Fibroblast of lung (primary cell): ENCODE data around the gene CD69. TPM values are rescaled to one million over a fixed set of nuclear protein-coding genes. Genes with fewer than 3 reads are reported as not detected.
"Not testable (repeated sequence)": the region's sequence is repeated elsewhere in the genome, so short reads cannot be mapped to it uniquely, and the experiment has no call there.

Experiments used
- DNase-seq, 2 donors: peaks; one replicate each; pipeline versions ENCODE4 v3.0.0 to v3.0.0-alpha.2; 2010; ENCODE audit warnings: low read depth in 2 of 2
- H2AFZ ChIP-seq: 2 replicates; pipeline ENCODE4 v1.5.1; 2012; ENCODE audit warnings: low read length, control low read depth, inconsistent platforms
- H3K27ac ChIP-seq: 2 replicates; pipeline ENCODE4 v1.5.1; 2011; ENCODE audit warnings: low read length, control low read depth; ENCODE audit not compliant: insufficient read depth
- H3K27me3 ChIP-seq: 2 replicates; pipeline ENCODE4 v1.5.1; 2011; ENCODE audit warnings: mild to moderate bottlenecking, low read length; ENCODE audit not compliant: control insufficient read depth, insufficient read depth
- H3K36me3 ChIP-seq: 2 replicates; pipeline ENCODE4 v1.5.1; 2011; ENCODE audit warnings: low read length; ENCODE audit not compliant: control insufficient read depth, insufficient read depth
- H3K4me1 ChIP-seq: 2 replicates; pipeline ENCODE4 v1.5.1; 2011; ENCODE audit warnings: low read length; ENCODE audit not compliant: control insufficient read depth, insufficient read depth; ENCODE audit errors: extremely low read depth
- H3K4me2 ChIP-seq: 2 replicates; pipeline ENCODE4 v1.5.1; 2011; ENCODE audit warnings: low read length, control low read depth; ENCODE audit not compliant: insufficient read depth; ENCODE audit errors: extremely low read depth
- H3K4me3 ChIP-seq, 4 experiments: fragments of 200-600 bp in 1 of 4; sonication (generic) in 1 of 4; replicated peaks in 1 of 4; 2 replicates each; pipeline ENCODE4 v1.5.1; 2011 to 2016; ENCODE audit warnings: low read length in 4 of 4, low read depth in 3 of 4, mild to moderate bottlenecking in 3 of 4, control low read depth in 2 of 4, inconsistent platforms in 1 of 4, mixed read lengths in 1 of 4; ENCODE audit not compliant: insufficient read depth in 1 of 4; ENCODE audit errors: control extremely low read depth in 1 of 4
- H3K79me2 ChIP-seq: 2 replicates; pipeline ENCODE4 v1.5.1; 2012; ENCODE audit warnings: mild to moderate bottlenecking, low read length, inconsistent platforms; ENCODE audit not compliant: control insufficient read depth, insufficient read depth
- H3K9ac ChIP-seq: 2 replicates; pipeline ENCODE4 v1.5.1; 2011; ENCODE audit warnings: mild to moderate bottlenecking, low read length, control low read depth; ENCODE audit not compliant: insufficient read depth
- H3K9me3 ChIP-seq: 2 replicates; pipeline ENCODE4 v1.5.1; 2012; ENCODE audit warnings: low read depth, low read length; ENCODE audit not compliant: control insufficient read depth, insufficient read depth
- H4K20me1 ChIP-seq: 2 replicates; pipeline ENCODE4 v1.5.1; 2011; ENCODE audit warnings: low read length; ENCODE audit not compliant: control insufficient read depth, insufficient read depth; ENCODE audit errors: extremely low read depth
- EZH2 ChIP-seq: IDR thresholded peaks from 2 replicates; pipeline ENCODE4 v1.5.1; 2012; ENCODE audit warnings: low read length, control low read depth, mild to moderate bottlenecking; ENCODE audit errors: missing control alignments
- polyA plus RNA-seq, 2 donors: library from polyadenylated mRNA; depleted of rRNA in 1 of 2; stranded (reverse) in 1 of 2; unstranded in 1 of 2; fragments of >200 nt; gene quantifications; 2 replicates each; pipeline ENCODE4 v1.2.1, GENCODE V29; 2011 to 2012; ENCODE audit warnings: missing spikeins in 1 of 2
- total RNA-seq: library from RNA; depleted of rRNA; stranded (reverse); fragments of >200 nt; gene quantifications from 2 replicates; pipeline ENCODE4 v1.2.1, GENCODE V29; 2014
- TF ChIP-seq, protein P1 (sequence below), 2 donors: IDR thresholded peaks in 1 of 2; conservative IDR thresholded peaks in 1 of 2; 1 replicate in 1 of 2; 2 replicates in 1 of 2; pipeline ENCODE4 v1.5.1; 2011 to 2012; ENCODE audit warnings: low read length in 2 of 2, control low read depth in 1 of 2, inconsistent platforms in 1 of 2, low read depth in 1 of 2, mild to moderate bottlenecking in 1 of 2

Gene CD69
- total and polyA plus RNA-seq, 2 donors (not counting 1 experiment from before 2014, with no cell fraction given) = not detected

DNA sequence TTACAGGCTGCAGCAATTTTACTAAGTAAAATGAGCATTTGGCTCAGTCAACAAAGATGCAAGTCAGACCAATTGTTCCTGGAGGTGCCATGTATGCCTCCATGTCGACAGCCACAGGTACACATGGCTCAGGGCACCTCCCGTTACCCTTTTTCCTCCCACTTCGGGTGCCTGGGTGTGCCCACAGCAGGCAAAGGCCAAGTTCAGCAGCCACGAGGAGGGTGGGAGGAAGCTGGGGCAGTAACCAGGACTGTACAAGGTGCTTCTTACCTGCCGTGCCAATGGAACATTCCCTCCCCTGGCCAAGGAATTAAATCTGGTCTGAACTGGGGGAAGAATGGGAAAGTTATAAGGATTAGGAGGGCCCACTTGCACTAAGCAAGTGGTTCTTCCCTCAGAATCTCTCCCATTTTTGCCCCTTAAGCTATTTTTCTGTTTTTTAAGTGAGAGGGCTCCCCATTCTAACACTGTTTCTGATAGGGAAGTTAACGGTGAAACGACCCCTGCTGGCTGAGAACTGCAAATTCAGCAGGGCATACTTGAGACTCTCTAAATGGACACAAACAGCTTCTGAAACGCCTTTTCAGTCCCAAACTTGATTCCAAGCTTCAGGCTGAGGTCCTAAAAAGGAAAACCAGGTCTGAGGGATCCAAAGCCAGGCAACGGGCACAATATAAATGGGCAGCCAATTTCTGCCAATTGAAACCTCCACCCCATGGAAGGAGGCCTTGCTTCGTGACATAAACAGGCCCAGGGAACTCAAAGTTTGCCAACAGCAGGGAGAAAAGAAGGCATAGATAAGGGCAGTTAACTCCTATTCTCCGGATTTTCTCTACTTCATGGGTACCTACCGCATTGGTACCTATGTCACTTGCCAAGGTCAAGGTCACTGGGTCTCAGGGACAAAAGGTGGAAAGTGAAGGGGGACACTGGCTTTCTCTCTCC lies 52.6 kb downstream of the CD69 start:
- TF ChIP-seq, protein P1, sequence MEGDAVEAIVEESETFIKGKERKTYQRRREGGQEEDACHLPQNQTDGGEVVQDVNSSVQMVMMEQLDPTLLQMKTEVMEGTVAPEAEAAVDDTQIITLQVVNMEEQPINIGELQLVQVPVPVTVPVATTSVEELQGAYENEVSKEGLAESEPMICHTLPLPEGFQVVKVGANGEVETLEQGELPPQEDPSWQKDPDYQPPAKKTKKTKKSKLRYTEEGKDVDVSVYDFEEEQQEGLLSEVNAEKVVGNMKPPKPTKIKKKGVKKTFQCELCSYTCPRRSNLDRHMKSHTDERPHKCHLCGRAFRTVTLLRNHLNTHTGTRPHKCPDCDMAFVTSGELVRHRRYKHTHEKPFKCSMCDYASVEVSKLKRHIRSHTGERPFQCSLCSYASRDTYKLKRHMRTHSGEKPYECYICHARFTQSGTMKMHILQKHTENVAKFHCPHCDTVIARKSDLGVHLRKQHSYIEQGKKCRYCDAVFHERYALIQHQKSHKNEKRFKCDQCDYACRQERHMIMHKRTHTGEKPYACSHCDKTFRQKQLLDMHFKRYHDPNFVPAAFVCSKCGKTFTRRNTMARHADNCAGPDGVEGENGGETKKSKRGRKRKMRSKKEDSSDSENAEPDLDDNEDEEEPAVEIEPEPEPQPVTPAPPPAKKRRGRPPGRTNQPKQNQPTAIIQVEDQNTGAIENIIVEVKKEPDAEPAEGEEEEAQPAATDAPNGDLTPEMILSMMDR (conservative IDR thresholded peaks at IDR 0.05 in 1 of 2, IDR thresholded peaks at IDR 0.05 in 1 of 2; ENCODE audit: low read depth in 1 of 2, low read length in 2 of 2) = peak; percentile 86
- no peak for TF ChIP-seq EZH2
- no peak overlapping the region for H3K27ac ChIP-seq
- H3K27me3 ChIP-seq = no peaks in the 10 kb centered on the region
- no peak overlapping the region for H3K4me3 ChIP-seq
- no peaks in the 10 kb centered on the region for H3K79me2 ChIP-seq
- no peak overlapping the region for H3K4me2 ChIP-seq
- H3K9ac ChIP-seq = no peak overlapping the region
- H3K9me3 ChIP-seq = no peaks in the 10 kb centered on the region
- no peaks in the 10 kb centered on the region for H4K20me1 ChIP-seq
- peak; percentile 39 to 71 for DNase-seq
- H3K4me1 ChIP-seq = no peaks in the 10 kb centered on the region
- no peak overlapping the region for H2AFZ ChIP-seq
- H3K36me3 ChIP-seq = no peaks in the 10 kb centered on the region

DNA sequence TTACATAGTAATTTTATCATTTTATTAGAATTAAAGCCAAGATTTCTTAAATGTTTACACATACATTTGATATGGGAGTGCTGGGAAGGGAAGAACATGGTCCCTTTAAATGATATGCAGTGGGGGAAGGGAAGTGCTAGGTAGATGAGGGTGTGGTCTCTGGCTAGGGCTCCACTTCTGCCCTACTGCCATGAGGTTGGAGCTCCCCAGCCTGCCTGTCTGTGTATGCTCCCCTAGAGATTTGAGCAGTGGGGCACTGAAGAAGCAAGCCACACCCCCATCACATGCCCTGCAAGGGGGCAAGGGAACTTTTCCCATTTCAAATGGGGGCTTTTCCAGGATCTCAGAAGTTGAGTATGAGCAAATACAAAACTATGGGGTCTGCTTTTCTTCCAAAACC lies 53.3 kb downstream of the CD69 start:
- Histone ChIP-seq H3K4me2 (no peak overlapping the region), H3K27me3 (no peaks in the 10 kb centered on the region), H3K9ac (no peak overlapping the region), H3K79me2 (no peaks in the 10 kb centered on the region), H3K4me3 (no peak overlapping the region), H4K20me1 (no peaks in the 10 kb centered on the region), H3K4me1 (no peaks in the 10 kb centered on the region), H3K9me3 (no peaks in the 10 kb centered on the region), H2AFZ (no peak overlapping the region), H3K27ac (no peak overlapping the region), H3K36me3 (no peaks in the 10 kb centered on the region)
- DNase-seq = no peak
- TF ChIP-seq, protein P1 (conservative IDR thresholded peaks at IDR 0.05 in 1 of 2, IDR thresholded peaks at IDR 0.05 in 1 of 2; ENCODE audit: low read depth in 1 of 2, low read length in 2 of 2) = no peak
- no peak for TF ChIP-seq EZH2

DNA sequence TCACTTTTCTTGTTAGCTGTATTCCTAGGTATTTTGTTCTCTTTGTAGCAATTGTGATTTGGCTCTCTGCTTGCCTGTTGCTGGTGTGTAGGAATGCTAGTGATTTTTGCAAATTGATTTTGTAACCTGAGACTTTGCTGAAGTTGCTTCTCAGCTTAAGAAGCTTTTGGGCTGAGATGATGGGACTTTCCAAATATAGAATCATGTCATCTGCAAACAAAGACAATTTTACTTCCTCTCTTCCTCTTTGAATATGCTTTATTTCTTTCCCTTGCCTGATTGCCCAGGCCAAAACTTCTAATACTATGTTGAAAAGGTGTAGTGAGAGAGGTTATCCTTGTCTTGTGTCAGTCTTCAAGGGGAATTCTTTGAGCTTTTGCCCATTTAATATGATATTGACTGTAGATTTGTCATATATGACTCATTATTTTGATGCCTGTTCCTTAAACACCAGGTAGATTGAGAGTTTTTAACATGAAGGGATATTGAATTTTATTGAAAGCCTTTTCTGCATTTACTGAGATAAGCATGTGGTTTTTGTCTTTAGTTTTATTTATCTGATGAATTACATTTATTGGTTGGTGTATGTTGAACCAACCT lies 54.5 kb downstream of the CD69 start:
- H3K36me3 ChIP-seq = no peaks in the 10 kb centered on the region
- TF ChIP-seq, protein P1 (conservative IDR thresholded peaks at IDR 0.05 in 1 of 2, IDR thresholded peaks at IDR 0.05 in 1 of 2; ENCODE audit: low read depth in 1 of 2, low read length in 2 of 2) = no peak
- TF ChIP-seq EZH2 = no peak
- no peaks in the 10 kb centered on the region for H3K79me2 ChIP-seq
- no peaks in the 10 kb centered on the region for H3K27me3 ChIP-seq
- H2AFZ ChIP-seq = no peak overlapping the region
- no peak overlapping the region for H3K9ac ChIP-seq
- peak in 1 of 2 donors; percentile 6 for DNase-seq
- H4K20me1 ChIP-seq = no peaks in the 10 kb centered on the region
- no peaks in the 10 kb centered on the region for H3K9me3 ChIP-seq
- H3K4me1 ChIP-seq = no peaks in the 10 kb centered on the region
- H3K27ac ChIP-seq = no peak overlapping the region
- no peak overlapping the region for H3K4me2 ChIP-seq
- no peak overlapping the region for H3K4me3 ChIP-seq

DNA sequence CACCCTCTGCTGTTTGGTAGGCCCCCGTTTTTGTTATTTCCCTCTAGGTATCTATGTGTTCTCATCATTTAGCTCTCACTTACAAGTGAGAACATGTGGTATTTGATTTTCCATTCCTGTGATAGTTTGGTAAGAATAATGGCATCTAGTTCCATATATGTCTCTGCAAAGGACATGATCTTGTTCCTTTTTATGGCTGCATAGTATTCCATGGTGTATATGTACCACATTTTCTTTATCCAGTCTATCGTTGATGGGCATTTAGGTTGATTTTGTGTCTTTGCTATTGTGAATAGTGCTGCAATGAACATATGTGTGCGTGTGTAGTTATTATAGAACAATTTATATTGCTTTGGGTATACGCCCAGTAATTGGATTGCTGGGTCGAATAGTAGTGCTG lies 56.1 kb downstream of the CD69 start:
- not testable (repeated sequence) for H3K36me3 ChIP-seq, H3K4me1 ChIP-seq, DNase-seq, H3K4me2 ChIP-seq, H2AFZ ChIP-seq, H3K9ac ChIP-seq, H3K79me2 ChIP-seq, H4K20me1 ChIP-seq, H3K9me3 ChIP-seq, H3K4me3 ChIP-seq, H3K27ac ChIP-seq, H3K27me3 ChIP-seq
